Esophagus muscularis mucosa (tissue), 4 donors: Measurements from ENCODE around the gene SPATA13.

ENCODE experiments used
- EP300 ChIP-seq: sonication (generic); formaldehyde crosslinking; IDR thresholded peaks from one replicate; pipeline ENCODE4 v1.6.1; 2017; ENCODE audit warnings: antibody characterized with exemption
- POLR2A ChIP-seq: fragments of 450-650 bp; IDR thresholded peaks from one replicate; pipeline ENCODE4 v1.6.1; 2017; ENCODE audit warnings: antibody characterized with exemption, moderate library complexity, mild to moderate bottlenecking, low read depth
- POLR2AphosphoS5 ChIP-seq, 2 donors: sonication (generic); formaldehyde crosslinking; IDR thresholded peaks; one replicate each; pipeline ENCODE4 v1.6.1; 2017; ENCODE audit warnings: antibody characterized with exemption in 2 of 2
- TF ChIP-seq, protein P1 (sequence below), 3 experiments: fragments of 200-600 bp in 2 of 3; fragments of 450-650 bp in 1 of 3; sonication (generic) in 2 of 3; IDR thresholded peaks; one replicate each; pipeline ENCODE4 v1.5.1; 2017 to 2019; ENCODE audit warnings: antibody characterized with exemption in 3 of 3, mild to moderate bottlenecking in 2 of 3, moderate library complexity in 1 of 3

DNA sequence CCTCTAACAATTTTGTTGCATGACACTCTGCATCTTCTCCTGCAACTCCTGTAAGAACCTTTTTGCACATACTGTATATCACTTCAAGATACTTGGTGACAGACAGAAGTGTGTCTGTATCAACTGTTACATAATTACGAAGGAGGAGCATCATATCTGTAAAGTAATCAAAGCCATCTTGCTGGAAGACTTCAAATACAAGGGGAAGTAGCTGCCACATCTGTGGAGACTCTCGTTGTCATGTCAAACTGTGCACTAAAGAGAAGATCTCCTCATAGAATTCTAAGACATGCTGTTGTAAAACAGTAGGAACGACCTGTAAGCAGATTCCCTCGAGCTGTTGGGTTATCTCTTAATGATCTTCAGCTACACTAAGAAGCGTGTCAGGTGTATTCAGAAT lies 38.0 kb upstream of the SPATA13 start:
- TF ChIP-seq, protein P1, sequence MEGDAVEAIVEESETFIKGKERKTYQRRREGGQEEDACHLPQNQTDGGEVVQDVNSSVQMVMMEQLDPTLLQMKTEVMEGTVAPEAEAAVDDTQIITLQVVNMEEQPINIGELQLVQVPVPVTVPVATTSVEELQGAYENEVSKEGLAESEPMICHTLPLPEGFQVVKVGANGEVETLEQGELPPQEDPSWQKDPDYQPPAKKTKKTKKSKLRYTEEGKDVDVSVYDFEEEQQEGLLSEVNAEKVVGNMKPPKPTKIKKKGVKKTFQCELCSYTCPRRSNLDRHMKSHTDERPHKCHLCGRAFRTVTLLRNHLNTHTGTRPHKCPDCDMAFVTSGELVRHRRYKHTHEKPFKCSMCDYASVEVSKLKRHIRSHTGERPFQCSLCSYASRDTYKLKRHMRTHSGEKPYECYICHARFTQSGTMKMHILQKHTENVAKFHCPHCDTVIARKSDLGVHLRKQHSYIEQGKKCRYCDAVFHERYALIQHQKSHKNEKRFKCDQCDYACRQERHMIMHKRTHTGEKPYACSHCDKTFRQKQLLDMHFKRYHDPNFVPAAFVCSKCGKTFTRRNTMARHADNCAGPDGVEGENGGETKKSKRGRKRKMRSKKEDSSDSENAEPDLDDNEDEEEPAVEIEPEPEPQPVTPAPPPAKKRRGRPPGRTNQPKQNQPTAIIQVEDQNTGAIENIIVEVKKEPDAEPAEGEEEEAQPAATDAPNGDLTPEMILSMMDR (IDR thresholded peaks at IDR 0.05) = no peak
- TF ChIP-seq POLR2A (no peak), POLR2AphosphoS5 (IDR thresholded peaks at IDR 0.05) (no peak), EP300 (no peak)
